ENCODE measurements around the gene RBM10. TPM values are rescaled to one million over a fixed set of nuclear protein-coding genes. Genes with fewer than 3 reads are reported as not detected.

The RBM10 gene
- total RNA-seq, 1 donor from 2014 or later, result 37.9 TPM

GRCh38 chrX:47193475-47194193 lies 48.6 kb downstream of the RBM10 start, which contains the start of gene UBA1:
Gene UBA1, plus strand, starts transcription at chrX:47193829. Its CDS starts 4,974 bp downstream, at chrX:47198803.
- FAIRE-seq (peak; percentile 92), DNase-seq (ENCODE audit: low spot score in 2 of 2) (peak; percentile 85 to 91)

GRCh38 chrX:47194194-47194787 lies 49.3 kb downstream of the RBM10 start:
- no peak for FAIRE-seq
- DNase-seq (ENCODE audit: low spot score in 2 of 2), result no peak

- FAIRE-seq (no peak), DNase-seq (ENCODE audit: low spot score in 2 of 2) (no peak)
Observed at GRCh38 chrX:47196098-47196497, 51.1 kb downstream of the RBM10 start.

GRCh38 chrX:47197526-47197925 lies 52.5 kb downstream of the RBM10 start:
- FAIRE-seq, result no peak
- no peak for DNase-seq (ENCODE audit: low spot score in 2 of 2)

GRCh38 chrX:47198026-47198686 lies 53.1 kb downstream of the RBM10 start:
- FAIRE-seq (no peak), DNase-seq (ENCODE audit: low spot score in 2 of 2) (no peak)

GRCh38 chrX:47198687-47199080 lies 53.7 kb downstream of the RBM10 start:
- DNase-seq (ENCODE audit: low spot score in 2 of 2) (no peak), FAIRE-seq (no peak)

GRCh38 chrX:47199286-47199685 lies 54.3 kb downstream of the RBM10 start:
- no peak for DNase-seq (ENCODE audit: low spot score in 2 of 2)
- FAIRE-seq, result no peak

GRCh38 chrX:47200385-47201150 lies 55.5 kb downstream of the RBM10 start:
- FAIRE-seq (no peak), DNase-seq (ENCODE audit: low spot score in 2 of 2) (no peak)

GRCh38 chrX:47201345-47201944 lies 56.4 kb downstream of the RBM10 start:
- DNase-seq (ENCODE audit: low spot score in 2 of 2), result no peak
- no peak for FAIRE-seq

GRCh38 chrX:47202316-47202715 lies 57.3 kb downstream of the RBM10 start:
- DNase-seq (ENCODE audit: low spot score in 2 of 2) (no peak), FAIRE-seq (no peak)

- no peak for DNase-seq (ENCODE audit: low spot score in 2 of 2)
Observed at GRCh38 chrX:47202877-47203276, 57.9 kb downstream of the RBM10 start.

GRCh38 chrX:47204970-47205369 lies 59.9 kb downstream of the RBM10 start:
- FAIRE-seq (no peak), DNase-seq (ENCODE audit: low spot score in 2 of 2) (no peak)

More at GRCh38 chrX:47202877-47203276, 57.9 kb downstream of the RBM10 start:
- no peak for FAIRE-seq

- FAIRE-seq (no peak), DNase-seq (ENCODE audit: low spot score in 2 of 2) (no peak)
Observed at GRCh38 chrX:47206316-47206715, 61.3 kb downstream of the RBM10 start.

GRCh38 chrX:47208108-47208507 lies 63.1 kb downstream of the RBM10 start:
- DNase-seq (ENCODE audit: low spot score in 2 of 2) (no peak), FAIRE-seq (no peak)

- no peak for FAIRE-seq
- no peak for DNase-seq (ENCODE audit: low spot score in 2 of 2)
Observed at GRCh38 chrX:47209508-47210238, 64.7 kb downstream of the RBM10 start.

- FAIRE-seq, result no peak
- no peak for DNase-seq (ENCODE audit: low spot score in 2 of 2)
Observed at GRCh38 chrX:47210661-47211425, 65.8 kb downstream of the RBM10 start.

- no peak for FAIRE-seq
Observed at GRCh38 chrX:47212381-47213293, 67.6 kb downstream of the RBM10 start.

More at GRCh38 chrX:47212381-47213293, 67.6 kb downstream of the RBM10 start:
- no peak for DNase-seq (ENCODE audit: low spot score in 2 of 2)

Measured in frontal cortex (tissue), 4 donors.